Measurements from ENCODE around the gene YIPF2. TPM values are rescaled to one million over a fixed set of nuclear protein-coding genes. Genes with fewer than 3 reads are reported as not detected.

Gene YIPF2
- total and polyA plus RNA-seq, 3 donors from 2014 or later, result 95.3 to 143 (median 106) TPM

- peaks cover 35% of the 10 kb centered on the region for H3K4me1 ChIP-seq
- DNase-seq, result no peak
- intact Hi-C loops (cut with DNase I; ENCODE audit: low total_unique reads), result no loop called here
Observed at GRCh38 chr19:10896851-10897526, 31.4 kb downstream of the YIPF2 start.

GRCh38 chr19:10895920-10896319 is 32.5 kb downstream of the YIPF2 start:
- Histone ChIP-seq H3K27ac (no peak overlapping the region), H3K4me3 (no peak overlapping the region), H3K27me3 (no peaks in the 10 kb centered on the region), H3K4me1 (peaks cover 39% of the 10 kb centered on the region), H3K9me3 (no peaks in the 10 kb centered on the region), H3K36me3 (ENCODE audit: low read depth, missing control alignments) (no peaks in the 10 kb centered on the region)
- TF ChIP-seq CTCF (IDR thresholded peaks at IDR 0.05), result no peak
- no peak for TF ChIP-seq POLR2A (IDR thresholded peaks at IDR 0.05)
- intact Hi-C loops (cut with DNase I; ENCODE audit: low total_unique reads), result no loop called here
- DNase-seq, result no peak
- 86 to 91% methylated on average over 12 of the region's 12 CpGs for WGBS, 2 donors

More at GRCh38 chr19:10896851-10897526, 31.4 kb downstream of the YIPF2 start:
- Histone ChIP-seq H3K36me3 (ENCODE audit: low read depth, missing control alignments) (no peaks in the 10 kb centered on the region), H3K27me3 (no peaks in the 10 kb centered on the region), H3K9me3 (no peaks in the 10 kb centered on the region), H3K27ac (peak overlapping the region; percentile 31 to 44), H3K4me3 (no peak overlapping the region)
- no peak for TF ChIP-seq POLR2A (IDR thresholded peaks at IDR 0.05)
- TF ChIP-seq CTCF (IDR thresholded peaks at IDR 0.05), result no peak
- WGBS, 2 donors, result 59 to 63% methylated on average over 6 to 7 of the region's 7 CpGs

GRCh38 chr19:10895363-10895762 is 33.1 kb downstream of the YIPF2 start:
- H3K9me3 ChIP-seq, result no peaks in the 10 kb centered on the region
- no peak overlapping the region for H3K27ac ChIP-seq
- intact Hi-C loops (cut with DNase I; ENCODE audit: low total_unique reads), result no loop called here
- H3K4me1 ChIP-seq, result peaks cover 39% of the 10 kb centered on the region
- H3K4me3 ChIP-seq, result no peak overlapping the region
- WGBS, 2 donors, result 85 to 98% methylated on average over 5 to 6 of the region's 6 CpGs
- no peaks in the 10 kb centered on the region for H3K27me3 ChIP-seq
- DNase-seq, result no peak
- H3K36me3 ChIP-seq (ENCODE audit: low read depth, missing control alignments), result no peaks in the 10 kb centered on the region
- TF ChIP-seq POLR2A (IDR thresholded peaks at IDR 0.05) (no peak), CTCF (IDR thresholded peaks at IDR 0.05) (no peak)

GRCh38 chr19:10894911-10895213 is 33.6 kb downstream of the YIPF2 start:
- intact Hi-C loops (cut with DNase I; ENCODE audit: low total_unique reads), result no loop called here
- 68 to 77% methylated on average over 7 of the region's 7 CpGs for WGBS, 2 donors
- no peak for DNase-seq
- Histone ChIP-seq H3K9me3 (no peaks in the 10 kb centered on the region), H3K4me3 (no peak overlapping the region), H3K27ac (no peak overlapping the region), H3K4me1 (peaks cover 39% of the 10 kb centered on the region), H3K36me3 (ENCODE audit: low read depth, missing control alignments) (no peaks in the 10 kb centered on the region), H3K27me3 (no peaks in the 10 kb centered on the region)
- TF ChIP-seq POLR2A (IDR thresholded peaks at IDR 0.05) (no peak), CTCF (IDR thresholded peaks at IDR 0.05) (no peak)

- no peaks in the 10 kb centered on the region for H3K27me3 ChIP-seq
- no peaks in the 10 kb centered on the region for H3K9me3 ChIP-seq
- no peak overlapping the region for H3K27ac ChIP-seq
- DNase-seq, result no peak
- intact Hi-C loops (cut with DNase I; ENCODE audit: low total_unique reads), result no loop called here
- 84 to 88% methylated on average over 12 to 13 of the region's 13 CpGs for WGBS, 2 donors
- TF ChIP-seq CTCF (IDR thresholded peaks at IDR 0.05) (no peak), POLR2A (IDR thresholded peaks at IDR 0.05) (no peak)
- H3K4me1 ChIP-seq, result peaks cover 29% of the 10 kb centered on the region
- H3K36me3 ChIP-seq (ENCODE audit: low read depth, missing control alignments), result no peaks in the 10 kb centered on the region
- H3K4me3 ChIP-seq, result no peak overlapping the region
Observed at GRCh38 chr19:10892256-10892655, 36.2 kb downstream of the YIPF2 start.

Measured in testis (tissue), 3 donors.